Measurements from ENCODE around the gene KNDC1.

KNDC1 gene

DNA sequence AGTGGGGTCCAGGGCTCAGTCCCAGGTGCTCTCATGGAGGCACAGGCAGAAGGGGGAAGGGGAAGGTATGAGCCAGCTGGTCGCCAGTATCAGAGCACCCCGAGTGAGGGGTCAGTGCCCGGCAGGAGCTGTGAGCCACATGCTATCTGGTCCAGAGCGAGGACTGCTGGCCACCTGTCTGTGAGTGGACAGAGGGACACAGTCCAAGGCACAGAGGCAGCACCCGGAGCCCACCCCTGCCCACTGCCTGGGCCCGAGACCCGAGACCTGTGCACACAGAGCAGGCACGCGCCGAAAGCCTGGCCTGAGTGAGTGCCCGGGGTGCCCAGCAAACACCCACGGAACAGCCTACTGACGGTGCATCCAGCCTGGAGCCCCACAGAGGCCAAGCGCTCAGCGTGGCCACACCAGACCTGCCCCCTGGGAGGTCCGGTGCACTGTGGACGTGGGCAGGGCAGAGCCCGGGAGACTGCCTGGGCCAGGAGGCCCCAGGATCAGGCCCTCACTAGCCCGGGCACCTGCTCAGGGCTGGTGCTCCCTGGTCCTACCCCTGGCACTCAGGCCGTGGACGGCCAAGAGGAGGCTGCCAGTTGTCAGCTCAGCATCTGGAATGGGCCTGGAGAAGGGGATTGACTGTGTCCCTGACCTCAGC is 42.9 kb upstream of the KNDC1 start:
- no peaks in the 10 kb centered on the region for H3K36me3 ChIP-seq (ENCODE audit: control insufficient read depth, insufficient read depth, low read length)
- DNase-seq (ENCODE audit: extremely low read depth, insufficient read length), result no peak
- no peaks in the 10 kb centered on the region for H3K27me3 ChIP-seq (replicated peaks; ENCODE audit: control insufficient read depth, insufficient read depth, low read length)
- TF ChIP-seq, protein P1, sequence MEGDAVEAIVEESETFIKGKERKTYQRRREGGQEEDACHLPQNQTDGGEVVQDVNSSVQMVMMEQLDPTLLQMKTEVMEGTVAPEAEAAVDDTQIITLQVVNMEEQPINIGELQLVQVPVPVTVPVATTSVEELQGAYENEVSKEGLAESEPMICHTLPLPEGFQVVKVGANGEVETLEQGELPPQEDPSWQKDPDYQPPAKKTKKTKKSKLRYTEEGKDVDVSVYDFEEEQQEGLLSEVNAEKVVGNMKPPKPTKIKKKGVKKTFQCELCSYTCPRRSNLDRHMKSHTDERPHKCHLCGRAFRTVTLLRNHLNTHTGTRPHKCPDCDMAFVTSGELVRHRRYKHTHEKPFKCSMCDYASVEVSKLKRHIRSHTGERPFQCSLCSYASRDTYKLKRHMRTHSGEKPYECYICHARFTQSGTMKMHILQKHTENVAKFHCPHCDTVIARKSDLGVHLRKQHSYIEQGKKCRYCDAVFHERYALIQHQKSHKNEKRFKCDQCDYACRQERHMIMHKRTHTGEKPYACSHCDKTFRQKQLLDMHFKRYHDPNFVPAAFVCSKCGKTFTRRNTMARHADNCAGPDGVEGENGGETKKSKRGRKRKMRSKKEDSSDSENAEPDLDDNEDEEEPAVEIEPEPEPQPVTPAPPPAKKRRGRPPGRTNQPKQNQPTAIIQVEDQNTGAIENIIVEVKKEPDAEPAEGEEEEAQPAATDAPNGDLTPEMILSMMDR (IDR thresholded peaks at IDR 0.05; ENCODE audit: insufficient read depth, low read length, poor library complexity, severe bottlenecking), result no peak
- H3K4me3 ChIP-seq (replicated peaks; ENCODE audit: low read depth, low read length), result no peak overlapping the region

- DNase-seq (ENCODE audit: extremely low read depth, insufficient read length), result no peak
- H3K4me3 ChIP-seq (replicated peaks; ENCODE audit: low read depth, low read length), result no peak overlapping the region
- H3K36me3 ChIP-seq (ENCODE audit: control insufficient read depth, insufficient read depth, low read length), result no peaks in the 10 kb centered on the region
- H3K27me3 ChIP-seq (replicated peaks; ENCODE audit: control insufficient read depth, insufficient read depth, low read length), result no peaks in the 10 kb centered on the region
- TF ChIP-seq, protein P1 (IDR thresholded peaks at IDR 0.05; ENCODE audit: insufficient read depth, low read length, poor library complexity, severe bottlenecking), result no peak
Measured at GRCh38 chr10:133117688-133118071, 42.3 kb upstream of the KNDC1 start.

DNA sequence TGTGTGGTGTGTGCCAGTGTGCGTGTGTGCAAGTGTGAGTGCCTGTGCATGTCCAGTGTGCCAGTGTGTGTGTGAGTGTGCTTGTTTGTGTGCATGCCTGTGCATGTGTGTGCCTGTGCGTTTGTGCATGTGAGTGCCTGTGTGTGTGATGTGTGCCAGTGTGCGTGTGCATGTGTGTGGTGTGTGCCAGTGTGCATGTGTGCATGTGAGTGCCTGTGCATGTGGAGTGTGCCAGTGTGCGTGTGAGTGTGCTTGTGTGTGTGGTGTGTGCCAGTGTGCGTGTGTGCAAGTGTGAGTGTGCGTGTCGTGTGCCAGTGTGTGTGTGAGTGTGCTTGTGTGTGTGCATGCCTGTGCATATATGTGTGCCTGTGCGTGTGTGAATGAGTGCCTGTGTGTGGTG is 38.5 kb upstream of the KNDC1 start:
- Histone ChIP-seq H3K4me3 (replicated peaks; ENCODE audit: low read depth, low read length) (no peak overlapping the region), H3K27me3 (replicated peaks; ENCODE audit: control insufficient read depth, insufficient read depth, low read length) (no peaks in the 10 kb centered on the region), H3K36me3 (ENCODE audit: control insufficient read depth, insufficient read depth, low read length) (no peaks in the 10 kb centered on the region)
- TF ChIP-seq, protein P1 (IDR thresholded peaks at IDR 0.05; ENCODE audit: insufficient read depth, low read length, poor library complexity, severe bottlenecking), result no peak
- no peak for DNase-seq (ENCODE audit: extremely low read depth, insufficient read length)

GRCh38 chr10:133122171-133122935 is 37.7 kb upstream of the KNDC1 start:
- TF ChIP-seq, protein P1 (IDR thresholded peaks at IDR 0.05; ENCODE audit: insufficient read depth, low read length, poor library complexity, severe bottlenecking), result no peak
- H3K27me3 ChIP-seq (replicated peaks; ENCODE audit: control insufficient read depth, insufficient read depth, low read length), result no peaks in the 10 kb centered on the region
- no peak overlapping the region for H3K4me3 ChIP-seq (replicated peaks; ENCODE audit: low read depth, low read length)
- H3K36me3 ChIP-seq (ENCODE audit: control insufficient read depth, insufficient read depth, low read length), result no peaks in the 10 kb centered on the region
- no peak for DNase-seq (ENCODE audit: extremely low read depth, insufficient read length)

GRCh38 chr10:133123050-133123745 is 36.8 kb upstream of the KNDC1 start:
- TF ChIP-seq, protein P1 (IDR thresholded peaks at IDR 0.05; ENCODE audit: insufficient read depth, low read length, poor library complexity, severe bottlenecking), result no peak
- DNase-seq (ENCODE audit: extremely low read depth, insufficient read length), result no peak
- no peak overlapping the region for H3K4me3 ChIP-seq (replicated peaks; ENCODE audit: low read depth, low read length)
- no peaks in the 10 kb centered on the region for H3K36me3 ChIP-seq (ENCODE audit: control insufficient read depth, insufficient read depth, low read length)
- H3K27me3 ChIP-seq (replicated peaks; ENCODE audit: control insufficient read depth, insufficient read depth, low read length), result no peaks in the 10 kb centered on the region
